Measurements from ENCODE around the gene CELF4.

The CELF4 gene

DNA sequence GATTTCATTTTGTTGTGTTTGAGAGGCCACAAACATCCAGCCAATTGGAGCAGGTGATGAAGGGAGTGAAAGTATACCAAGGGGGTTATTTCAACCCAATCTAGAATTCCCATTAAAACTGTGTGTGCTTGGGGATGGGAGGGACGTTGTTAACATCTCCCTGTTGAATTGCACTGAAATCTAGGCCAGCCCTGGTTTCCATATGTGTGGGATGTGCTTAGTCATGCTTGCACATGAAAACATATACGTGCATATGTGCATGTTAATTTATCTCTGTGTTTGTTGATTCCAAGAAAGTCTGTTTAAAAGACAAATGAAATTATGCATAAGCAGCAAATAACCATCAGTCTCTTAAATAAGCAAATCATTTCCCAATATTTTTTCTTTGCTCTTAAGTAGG, 5.6 kb downstream of the CELF4 start:
- H3K4me2 ChIP-seq (ENCODE audit: low read length), result no peak overlapping the region
- H3K4me3 ChIP-seq (ENCODE audit: low read length), result no peak overlapping the region
- TF ChIP-seq, protein P1, sequence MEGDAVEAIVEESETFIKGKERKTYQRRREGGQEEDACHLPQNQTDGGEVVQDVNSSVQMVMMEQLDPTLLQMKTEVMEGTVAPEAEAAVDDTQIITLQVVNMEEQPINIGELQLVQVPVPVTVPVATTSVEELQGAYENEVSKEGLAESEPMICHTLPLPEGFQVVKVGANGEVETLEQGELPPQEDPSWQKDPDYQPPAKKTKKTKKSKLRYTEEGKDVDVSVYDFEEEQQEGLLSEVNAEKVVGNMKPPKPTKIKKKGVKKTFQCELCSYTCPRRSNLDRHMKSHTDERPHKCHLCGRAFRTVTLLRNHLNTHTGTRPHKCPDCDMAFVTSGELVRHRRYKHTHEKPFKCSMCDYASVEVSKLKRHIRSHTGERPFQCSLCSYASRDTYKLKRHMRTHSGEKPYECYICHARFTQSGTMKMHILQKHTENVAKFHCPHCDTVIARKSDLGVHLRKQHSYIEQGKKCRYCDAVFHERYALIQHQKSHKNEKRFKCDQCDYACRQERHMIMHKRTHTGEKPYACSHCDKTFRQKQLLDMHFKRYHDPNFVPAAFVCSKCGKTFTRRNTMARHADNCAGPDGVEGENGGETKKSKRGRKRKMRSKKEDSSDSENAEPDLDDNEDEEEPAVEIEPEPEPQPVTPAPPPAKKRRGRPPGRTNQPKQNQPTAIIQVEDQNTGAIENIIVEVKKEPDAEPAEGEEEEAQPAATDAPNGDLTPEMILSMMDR (IDR thresholded peaks at IDR 0.05; ENCODE audit: low read depth, low read length, poor library complexity, severe bottlenecking), result no peak
- TF ChIP-seq EZH2phosphoT487 (IDR thresholded peaks at IDR 0.05; ENCODE audit: borderline replicate concordance, low read length), result no peak
- no peaks in the 10 kb centered on the region for H3K27me3 ChIP-seq (ENCODE audit: control insufficient read depth, low read length)
- no peaks in the 10 kb centered on the region for H3K4me1 ChIP-seq (ENCODE audit: control insufficient read depth, low read length)
- H3K9me3 ChIP-seq (ENCODE audit: control insufficient read depth, insufficient read depth, low read length), result no peaks in the 10 kb centered on the region
- H3F3A ChIP-seq (ENCODE audit: control insufficient read depth, insufficient read depth), result no peaks in the 10 kb centered on the region
- H4K20me1 ChIP-seq (ENCODE audit: control insufficient read depth, insufficient read depth, low read depth, low read length), result no peaks in the 10 kb centered on the region
- no peak overlapping the region for H3K27ac ChIP-seq (ENCODE audit: low read depth, low read length)
- H3K9me2 ChIP-seq (replicated peaks; ENCODE audit: control insufficient read depth, low read length), result no peaks in the 10 kb centered on the region
- no peaks in the 10 kb centered on the region for H3K36me3 ChIP-seq (ENCODE audit: control insufficient read depth, low read length)
- H3K79me2 ChIP-seq (ENCODE audit: control insufficient read depth, low read length), result no peaks in the 10 kb centered on the region

DNA sequence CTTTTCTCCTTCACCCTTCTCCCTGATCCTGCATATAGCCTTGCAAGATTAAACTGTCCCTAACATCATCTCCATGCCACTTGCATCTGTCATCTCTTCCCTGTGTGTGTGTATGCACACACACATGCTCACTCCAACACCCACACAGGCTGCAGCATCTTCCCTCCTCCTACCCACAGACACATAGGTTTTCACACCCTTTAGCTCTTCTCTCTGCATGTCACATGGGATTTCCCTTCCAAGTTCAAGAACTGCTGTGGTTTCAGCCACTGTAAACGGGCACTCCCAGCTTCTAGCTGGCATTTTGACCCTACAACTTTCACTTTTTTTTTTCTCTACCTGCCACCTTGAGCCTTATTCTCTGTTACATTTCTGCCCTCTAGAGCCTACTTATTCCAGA, 6.4 kb downstream of the CELF4 start:
- no peak overlapping the region for H3K4me2 ChIP-seq (ENCODE audit: low read length)
- H3K27me3 ChIP-seq (ENCODE audit: control insufficient read depth, low read length), result no peaks in the 10 kb centered on the region
- no peak for TF ChIP-seq EZH2phosphoT487 (IDR thresholded peaks at IDR 0.05; ENCODE audit: borderline replicate concordance, low read length)
- TF ChIP-seq, protein P1 (IDR thresholded peaks at IDR 0.05; ENCODE audit: low read depth, low read length, poor library complexity, severe bottlenecking), result no peak
- no peaks in the 10 kb centered on the region for H3F3A ChIP-seq (ENCODE audit: control insufficient read depth, insufficient read depth)
- H3K4me3 ChIP-seq (ENCODE audit: low read length), result no peak overlapping the region
- no peak overlapping the region for H3K27ac ChIP-seq (ENCODE audit: low read depth, low read length)
- no peaks in the 10 kb centered on the region for H3K36me3 ChIP-seq (ENCODE audit: control insufficient read depth, low read length)
- H3K9me2 ChIP-seq (replicated peaks; ENCODE audit: control insufficient read depth, low read length), result no peaks in the 10 kb centered on the region
- no peaks in the 10 kb centered on the region for H4K20me1 ChIP-seq (ENCODE audit: control insufficient read depth, insufficient read depth, low read depth, low read length)
- no peaks in the 10 kb centered on the region for H3K79me2 ChIP-seq (ENCODE audit: control insufficient read depth, low read length)
- no peaks in the 10 kb centered on the region for H3K9me3 ChIP-seq (ENCODE audit: control insufficient read depth, insufficient read depth, low read length)
- H3K4me1 ChIP-seq (ENCODE audit: control insufficient read depth, low read length), result no peaks in the 10 kb centered on the region

DNA sequence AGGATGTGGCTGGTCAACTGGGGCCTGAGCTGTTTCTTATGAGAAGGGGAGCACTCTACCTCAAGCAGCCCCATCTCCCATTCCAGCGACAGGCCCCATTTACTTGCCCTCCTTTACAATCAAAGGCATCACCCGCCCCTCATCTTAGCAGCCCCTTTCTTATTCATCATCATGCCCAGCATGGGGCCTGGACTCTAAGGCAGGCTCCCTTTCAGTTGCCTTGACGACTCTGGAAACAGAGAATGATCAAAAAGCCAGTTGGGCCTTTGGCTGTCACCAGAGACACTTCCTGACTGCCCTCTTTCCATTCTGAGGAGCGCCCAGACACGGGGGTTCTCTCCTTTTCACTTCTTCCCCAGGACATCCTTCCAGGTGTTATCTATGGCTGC, 11.2 kb downstream of the CELF4 start:
- no peaks in the 10 kb centered on the region for H3K27me3 ChIP-seq (ENCODE audit: control insufficient read depth, low read length)
- no peaks in the 10 kb centered on the region for H3F3A ChIP-seq (ENCODE audit: control insufficient read depth, insufficient read depth)
- H3K36me3 ChIP-seq (ENCODE audit: control insufficient read depth, low read length), result no peaks in the 10 kb centered on the region
- H3K9me3 ChIP-seq (ENCODE audit: control insufficient read depth, insufficient read depth, low read length), result no peaks in the 10 kb centered on the region
- H4K20me1 ChIP-seq (ENCODE audit: control insufficient read depth, insufficient read depth, low read depth, low read length), result no peaks in the 10 kb centered on the region
- TF ChIP-seq EZH2phosphoT487 (IDR thresholded peaks at IDR 0.05; ENCODE audit: borderline replicate concordance, low read length), result no peak
- TF ChIP-seq, protein P1 (IDR thresholded peaks at IDR 0.05; ENCODE audit: low read depth, low read length, poor library complexity, severe bottlenecking), result no peak
- H3K9me2 ChIP-seq (replicated peaks; ENCODE audit: control insufficient read depth, low read length), result no peaks in the 10 kb centered on the region
- no peaks in the 10 kb centered on the region for H3K79me2 ChIP-seq (ENCODE audit: control insufficient read depth, low read length)
- H3K4me1 ChIP-seq (ENCODE audit: control insufficient read depth, low read length), result no peaks in the 10 kb centered on the region
- no peak overlapping the region for H3K4me3 ChIP-seq (ENCODE audit: low read length)
- H3K4me2 ChIP-seq (ENCODE audit: low read length), result no peak overlapping the region
- H3K27ac ChIP-seq (ENCODE audit: low read depth, low read length), result no peak overlapping the region
